Astrocyte of the cerebellum (primary cell): ENCODE measurements around the gene CAMKMT.

ENCODE experiments used
- DNase-seq: peaks from one replicate; pipeline ENCODE4 v3.0.0-alpha.2; 2011; ENCODE audit warnings: low read depth
- H3K4me3 ChIP-seq: 2 replicates; pipeline ENCODE4 v1.5.1; 2011; ENCODE audit warnings: mild to moderate bottlenecking, low read depth, low read length, moderate library complexity
- in situ Hi-C: cut with HindIII; loops from 2 replicates; pipeline ENCODE4 v1.10.0; 2017; ENCODE audit warnings: low sequenced_read_pairs
- TF ChIP-seq, protein P1 (sequence below): IDR thresholded peaks from 2 replicates; pipeline ENCODE4 v1.5.1; 2012; ENCODE audit warnings: low read length, low read depth, moderate library complexity, mild to moderate bottlenecking; ENCODE audit errors: missing control alignments

The CAMKMT gene

DNA sequence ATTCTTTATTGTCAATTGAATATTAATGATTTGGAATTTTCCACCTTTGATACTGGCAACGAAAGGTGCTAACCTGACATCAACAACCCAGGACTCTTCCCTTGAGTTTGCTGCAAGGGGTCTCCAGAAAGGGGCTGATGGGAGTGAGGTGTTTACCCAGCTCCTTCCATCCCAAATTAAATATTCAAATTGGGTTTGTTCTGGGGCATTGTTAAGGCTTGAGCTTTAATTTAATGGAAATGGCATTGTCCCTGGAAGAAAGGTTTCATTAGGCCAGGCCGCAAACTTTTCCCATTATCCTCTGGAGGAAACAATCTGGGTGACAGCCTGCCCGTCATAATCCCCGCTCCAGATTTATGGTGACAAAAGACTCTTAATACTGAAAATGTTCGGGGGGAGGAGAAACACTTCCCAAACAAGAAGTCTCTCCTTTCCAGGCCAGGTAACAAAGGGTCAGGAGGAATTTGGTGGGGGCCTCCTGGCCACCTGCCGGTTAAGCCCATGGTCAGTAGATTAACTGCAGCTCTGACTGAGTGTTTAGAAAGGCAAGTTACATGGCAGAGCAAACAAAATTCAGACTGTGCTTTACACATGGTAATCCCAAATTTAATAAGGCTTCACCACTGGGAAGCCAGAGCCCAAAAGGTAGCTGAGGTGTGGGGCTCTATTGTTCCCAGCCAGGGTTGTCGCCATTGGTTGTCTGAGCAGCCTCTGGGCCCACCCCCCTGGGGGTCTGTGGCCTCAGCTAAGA is 428.4 kb downstream of the CAMKMT start:
- no peak for DNase-seq
- no peak overlapping the region for H3K4me3 ChIP-seq
- in situ Hi-C loops = no loop called here
- TF ChIP-seq, protein P1, sequence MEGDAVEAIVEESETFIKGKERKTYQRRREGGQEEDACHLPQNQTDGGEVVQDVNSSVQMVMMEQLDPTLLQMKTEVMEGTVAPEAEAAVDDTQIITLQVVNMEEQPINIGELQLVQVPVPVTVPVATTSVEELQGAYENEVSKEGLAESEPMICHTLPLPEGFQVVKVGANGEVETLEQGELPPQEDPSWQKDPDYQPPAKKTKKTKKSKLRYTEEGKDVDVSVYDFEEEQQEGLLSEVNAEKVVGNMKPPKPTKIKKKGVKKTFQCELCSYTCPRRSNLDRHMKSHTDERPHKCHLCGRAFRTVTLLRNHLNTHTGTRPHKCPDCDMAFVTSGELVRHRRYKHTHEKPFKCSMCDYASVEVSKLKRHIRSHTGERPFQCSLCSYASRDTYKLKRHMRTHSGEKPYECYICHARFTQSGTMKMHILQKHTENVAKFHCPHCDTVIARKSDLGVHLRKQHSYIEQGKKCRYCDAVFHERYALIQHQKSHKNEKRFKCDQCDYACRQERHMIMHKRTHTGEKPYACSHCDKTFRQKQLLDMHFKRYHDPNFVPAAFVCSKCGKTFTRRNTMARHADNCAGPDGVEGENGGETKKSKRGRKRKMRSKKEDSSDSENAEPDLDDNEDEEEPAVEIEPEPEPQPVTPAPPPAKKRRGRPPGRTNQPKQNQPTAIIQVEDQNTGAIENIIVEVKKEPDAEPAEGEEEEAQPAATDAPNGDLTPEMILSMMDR = no peak

DNA sequence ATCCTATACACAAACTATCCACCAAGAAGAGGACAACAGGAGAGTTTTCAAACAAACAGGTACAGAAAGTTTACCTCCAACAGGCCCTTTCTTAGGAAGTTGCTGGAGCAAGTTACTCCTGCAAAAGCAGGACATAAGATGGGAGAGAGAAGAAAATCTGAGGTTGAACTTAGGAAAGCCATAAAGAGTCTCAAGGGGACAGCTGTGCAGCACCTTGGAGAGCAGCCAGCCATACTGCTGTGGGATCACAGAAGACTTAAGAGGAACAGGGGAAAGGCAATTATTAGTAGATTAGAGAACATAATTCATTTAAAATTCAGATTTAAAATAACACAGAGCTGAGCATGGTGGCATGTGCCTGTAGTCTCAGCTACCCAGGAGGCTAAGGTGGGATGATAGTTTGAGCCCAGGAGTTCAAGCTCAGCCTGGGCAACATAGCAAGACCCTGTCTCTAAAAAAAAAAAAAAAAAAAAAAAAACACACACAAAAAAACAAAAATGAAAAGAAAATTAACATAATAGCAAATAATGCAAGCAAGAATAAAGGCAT is 431.6 kb downstream of the CAMKMT start:
- peak; percentile 6 for DNase-seq
- no peak overlapping the region for H3K4me3 ChIP-seq
- in situ Hi-C loops = no loop called here
- TF ChIP-seq, protein P1 = no peak

DNA sequence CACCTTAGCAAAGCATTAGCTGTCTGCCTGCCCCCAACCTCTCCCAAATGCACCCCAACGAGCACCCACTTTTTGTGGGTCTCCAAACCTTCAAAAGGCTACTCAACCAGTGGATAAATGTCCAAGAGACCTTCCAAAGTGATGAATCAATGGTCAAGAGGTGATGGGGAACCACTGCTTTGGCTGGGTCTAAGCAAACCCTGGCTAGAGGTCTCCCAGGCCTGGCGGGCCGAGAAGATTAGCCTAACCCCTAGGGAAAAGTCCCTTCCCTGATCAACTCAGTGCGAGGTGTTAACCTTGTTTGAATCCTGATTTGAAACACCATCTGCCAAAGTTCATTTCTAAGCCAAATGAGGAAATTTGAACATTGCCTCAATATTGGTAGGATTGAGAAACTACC is 435.0 kb downstream of the CAMKMT start:
- in situ Hi-C loops = no loop called here
- TF ChIP-seq, protein P1 = no peak
- no peak for DNase-seq
- H3K4me3 ChIP-seq = no peak overlapping the region

DNA sequence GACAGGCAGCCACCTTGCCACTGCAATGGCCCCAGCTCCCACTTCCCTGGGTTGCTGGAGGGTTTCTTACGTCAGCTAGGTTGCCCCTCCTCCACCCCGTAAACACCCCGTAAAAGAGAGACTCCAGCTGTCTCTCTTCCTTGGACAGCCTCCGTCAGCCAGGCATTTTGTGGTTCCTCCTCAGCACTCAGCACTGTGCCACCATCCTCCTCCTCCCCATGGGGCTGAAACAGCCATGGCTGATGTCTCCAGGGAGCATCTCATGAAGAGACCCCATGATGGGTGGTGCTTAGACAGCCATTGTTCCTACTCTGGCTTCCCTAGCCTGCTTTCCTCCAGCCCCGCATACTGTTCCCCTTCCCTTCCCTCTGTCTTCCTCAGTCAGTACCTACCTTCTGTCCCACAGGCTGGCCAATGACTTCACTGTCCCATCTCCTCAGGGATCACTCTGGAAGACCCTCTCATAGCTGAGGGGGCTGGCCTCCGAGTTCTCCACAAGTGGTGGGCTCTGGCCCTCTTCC is 436.5 kb downstream of the CAMKMT start:
- TF ChIP-seq, protein P1 = no peak
- in situ Hi-C loops = no loop called here
- DNase-seq = no peak
- no peak overlapping the region for H3K4me3 ChIP-seq

DNA sequence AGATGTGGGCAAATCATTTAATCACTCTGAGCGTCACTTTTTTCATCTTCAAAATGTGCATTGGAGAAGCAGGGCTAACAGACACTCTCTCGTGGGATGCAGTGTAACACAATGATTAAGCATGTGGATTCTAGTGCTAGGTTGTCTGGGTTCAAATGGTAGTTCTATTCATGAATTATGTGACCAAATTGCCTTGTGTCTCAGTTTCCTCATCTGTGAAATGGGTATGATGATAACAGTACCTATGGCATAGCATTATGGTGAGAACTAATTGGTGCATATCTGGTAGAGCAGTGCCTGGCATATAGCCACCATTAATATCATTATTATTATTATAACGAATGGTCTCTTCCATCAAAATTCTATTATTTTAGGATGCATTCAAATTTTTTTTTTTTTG is 437.4 kb downstream of the CAMKMT start:
- DNase-seq = no peak
- TF ChIP-seq, protein P1 = no peak
- in situ Hi-C loops = no loop called here
- H3K4me3 ChIP-seq = no peak overlapping the region

DNA sequence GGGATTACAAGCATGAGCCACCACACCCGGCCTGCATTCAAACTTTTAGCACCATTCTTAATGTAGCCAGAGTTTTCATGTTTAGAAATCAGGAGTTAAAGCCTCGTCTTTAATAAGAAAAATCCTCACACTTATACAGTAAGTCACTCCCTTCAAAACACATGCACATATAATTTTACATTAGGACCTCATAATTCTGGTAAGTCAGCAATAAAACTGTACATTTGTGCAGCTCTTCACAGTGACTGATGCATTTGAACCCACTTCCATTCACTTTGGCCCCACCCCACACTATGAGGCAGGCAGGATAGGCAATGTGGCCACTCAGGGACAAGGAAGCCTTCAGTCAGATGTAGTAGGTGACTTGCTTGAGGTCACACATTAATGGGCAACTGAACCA is 438.0 kb downstream of the CAMKMT start:
- in situ Hi-C loops = no loop called here
- DNase-seq = no peak

More for the DNA sequence above, 438.0 kb downstream of the CAMKMT start:
- no peak overlapping the region for H3K4me3 ChIP-seq
- TF ChIP-seq, protein P1 = no peak
